Liver (tissue), 9 donors: ENCODE data around the gene GNG2. TPM values are rescaled to one million over a fixed set of nuclear protein-coding genes. Genes with fewer than 3 reads are reported as not detected.

Source experiments
- DNase-seq: peaks from one replicate; pipeline ENCODE4 v3.0.0-alpha.2; 2017; ENCODE audit warnings: low spot score
- H3K27ac ChIP-seq, 2 donors: one replicate each; pipeline ENCODE4 v1.7.0; 2013; ENCODE audit warnings: inconsistent platforms in 2 of 2, low read length in 2 of 2, control low read depth in 1 of 2, low read depth in 1 of 2, mild to moderate bottlenecking in 1 of 2
- H3K27me3 ChIP-seq, 4 donors: one replicate each; pipeline versions ENCODE4 v1.6.1 to v1.7.0; 2013; ENCODE audit warnings: low read length in 3 of 4, inconsistent platforms in 1 of 4, mild to moderate bottlenecking in 1 of 4, moderate library complexity in 1 of 4; ENCODE audit not compliant: control insufficient read depth in 4 of 4, insufficient read depth in 4 of 4
- H3K36me3 ChIP-seq, 4 donors: one replicate each; pipeline versions ENCODE4 v1.6.1 to v1.7.0; 2013; ENCODE audit warnings: low read length in 3 of 4, mild to moderate bottlenecking in 3 of 4, low read depth in 1 of 4, moderate library complexity in 1 of 4; ENCODE audit not compliant: control insufficient read depth in 4 of 4, insufficient read depth in 3 of 4
- H3K4me1 ChIP-seq, 4 donors: one replicate each; pipeline versions ENCODE4 v1.6.1 to v1.7.0; 2013; ENCODE audit warnings: low read length in 3 of 4, mild to moderate bottlenecking in 3 of 4, moderate library complexity in 1 of 4; ENCODE audit not compliant: control insufficient read depth in 4 of 4, insufficient read depth in 4 of 4
- H3K4me3 ChIP-seq, 3 donors: one replicate each; pipeline versions ENCODE4 v1.6.1 to v1.7.0; 2013; ENCODE audit warnings: low read length in 3 of 3, control low read depth in 1 of 3, low read depth in 1 of 3, mild to moderate bottlenecking in 1 of 3
- H3K9ac ChIP-seq, 2 donors: one replicate each; pipeline ENCODE4 v1.7.0; 2013; ENCODE audit warnings: low read length in 2 of 2, mild to moderate bottlenecking in 2 of 2, moderate library complexity in 2 of 2, control low read depth in 1 of 2, low read depth in 1 of 2
- H3K9me3 ChIP-seq, 4 donors: one replicate each; pipeline versions ENCODE4 v1.6.1 to v1.7.0; 2013; ENCODE audit warnings: low read length in 3 of 4; ENCODE audit not compliant: control insufficient read depth in 4 of 4
- EGR1 ChIP-seq, 2 donors: IDR thresholded peaks; 2 replicates each; pipeline ENCODE4 v1.6.1; 2016 to 2018; ENCODE audit warnings: antibody characterized with exemption in 2 of 2, low read depth in 2 of 2
- FOXA1 ChIP-seq: IDR thresholded peaks from 2 replicates; pipeline ENCODE4 v1.6.1; 2016; ENCODE audit warnings: antibody characterized with exemption
- FOXA2 ChIP-seq: IDR thresholded peaks from 2 replicates; pipeline ENCODE4 v1.6.1; 2016; ENCODE audit warnings: antibody characterized with exemption
- GABPA ChIP-seq, 2 donors: IDR thresholded peaks in 1 of 2; conservative IDR thresholded peaks in 1 of 2; 2 replicates each; pipeline ENCODE4 v1.6.1; 2016; ENCODE audit warnings: antibody characterized with exemption in 2 of 2, mild to moderate bottlenecking in 1 of 2, moderate library complexity in 1 of 2
- HNF4A ChIP-seq, 2 donors: conservative IDR thresholded peaks; 2 replicates each; pipeline ENCODE4 v1.6.1; 2016; ENCODE audit warnings: antibody characterized with exemption in 2 of 2, mild to moderate bottlenecking in 2 of 2
- HNF4G ChIP-seq: IDR thresholded peaks from 2 replicates; pipeline ENCODE4 v1.6.1; 2016; ENCODE audit warnings: antibody characterized with exemption
- JUND ChIP-seq, 2 donors: IDR thresholded peaks; 2 replicates each; pipeline ENCODE4 v1.6.1; 2016; ENCODE audit warnings: antibody characterized with exemption in 2 of 2
- NR2F2 ChIP-seq: IDR thresholded peaks from 2 replicates; pipeline ENCODE4 v1.6.1; 2016; ENCODE audit warnings: antibody characterized with exemption
- RAD21 ChIP-seq, 2 donors: IDR thresholded peaks; 2 replicates each; pipeline ENCODE4 v1.6.1; 2016; ENCODE audit warnings: antibody characterized with exemption in 2 of 2, mild to moderate bottlenecking in 2 of 2
- RXRA ChIP-seq, 2 donors: IDR thresholded peaks; 2 replicates each; pipeline ENCODE4 v1.6.1; 2017 to 2018; ENCODE audit warnings: antibody characterized with exemption in 2 of 2, mild to moderate bottlenecking in 1 of 2
- SP1 ChIP-seq: IDR thresholded peaks from 2 replicates; pipeline ENCODE4 v1.6.1; 2018; ENCODE audit warnings: antibody characterized with exemption, mild to moderate bottlenecking
- TAF1 ChIP-seq: conservative IDR thresholded peaks from 2 replicates; pipeline ENCODE4 v1.6.1; 2016; ENCODE audit warnings: antibody characterized with exemption, mild to moderate bottlenecking
- YY1 ChIP-seq: IDR thresholded peaks from 2 replicates; pipeline ENCODE4 v1.6.1; 2016; ENCODE audit warnings: antibody characterized with exemption, mild to moderate bottlenecking
- WGBS: extraction: QIAGEN DNeasy Blood & Tissue Kit; methylation state at CpG from one replicate; pipeline ENCODE4 v1.1.7; 2013; 5-methylcytosine and 5-hydroxymethylcytosine counted together
- polyA plus RNA-seq, 2 donors: library from polyadenylated mRNA; stranded (reverse) in 1 of 2; unstranded in 1 of 2; fragments of 200-250 nt in 1 of 2; fragments of >200 nt in 1 of 2; fragmentation: Nextera tagmentation in 1 of 2; extraction: Ambion mirVana in 1 of 2; gene quantifications; one replicate each; pipeline versions ENCODE4 v1.2.1 to v1.2.3, GENCODE V29; 2013 to 2015
- total RNA-seq, 2 donors: library from RNA; depleted of rRNA; stranded (reverse); fragments of >200 nt; gene quantifications; one replicate each; pipeline ENCODE4 v1.2.3, GENCODE V29; 2014
- TF ChIP-seq, protein P1 (sequence below): IDR thresholded peaks from 2 replicates; pipeline ENCODE4 v1.6.1; 2016; ENCODE audit warnings: antibody characterized with exemption
- TF ChIP-seq, protein P2 (sequence below): IDR thresholded peaks from 2 replicates; pipeline ENCODE4 v1.6.1; 2016; ENCODE audit warnings: antibody characterized with exemption
- TF ChIP-seq, protein P3 (sequence below): IDR thresholded peaks from 2 replicates; pipeline ENCODE4 v1.6.1; 2016; ENCODE audit warnings: antibody characterized with exemption
- TF ChIP-seq, protein P4 (sequence below): IDR thresholded peaks from 2 replicates; pipeline ENCODE4 v1.6.1; 2016; ENCODE audit warnings: antibody characterized with exemption, mild to moderate bottlenecking
- TF ChIP-seq, protein P5 (sequence below): fragments of 150-350 bp; IDR thresholded peaks from 2 replicates; pipeline ENCODE4 v1.5.1; 2017; ENCODE audit warnings: improper control_type of control experiment, low read depth, low read length; ENCODE audit not compliant: missing input control
- donor health status: healthy.
- donor health status: healthy.
- donor health status: healthy.
- donor health status: healthy.
- donor health status: healthy.

GNG2 gene
- total and polyA plus RNA-seq, 4 donors: 3.5 to 11.2 (median 4.4) TPM

DNA sequence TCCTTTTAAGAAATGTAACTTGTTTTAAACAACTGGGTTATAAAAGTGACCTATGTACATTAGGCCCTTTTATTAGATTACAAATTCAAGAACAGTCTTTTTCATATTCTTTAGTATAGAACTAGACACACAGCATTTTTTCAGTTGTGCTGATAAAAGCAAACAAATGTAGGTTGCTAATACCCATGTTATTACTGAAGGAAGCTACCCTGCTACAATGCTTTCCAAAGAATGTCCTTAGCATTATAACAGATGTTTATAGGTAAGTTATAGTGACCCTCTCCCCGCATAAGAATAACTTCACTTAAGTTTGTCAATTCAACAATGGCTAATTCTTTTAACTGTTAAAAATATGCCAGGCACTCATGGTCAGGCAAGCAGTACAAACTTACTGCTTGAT, 146.8 kb downstream of the GNG2 start:
- WGBS: 63% methylated on average over 1 of the region's 1 CpG
- H3K9ac ChIP-seq: no peak overlapping the region
- no peak for DNase-seq
- no peaks in the 10 kb centered on the region for H3K27me3 ChIP-seq
- H3K9me3 ChIP-seq: no peaks in the 10 kb centered on the region
- TF ChIP-seq EGR1 (IDR thresholded peaks at IDR 0.05; ENCODE audit: low read depth in 2 of 2): no peak
- no peak for TF ChIP-seq RXRA (IDR thresholded peaks at IDR 0.05)
- TF ChIP-seq FOXA2: no peak
- no peak for TF ChIP-seq YY1
- TF ChIP-seq HNF4G: no peak
- TF ChIP-seq, protein P1, sequence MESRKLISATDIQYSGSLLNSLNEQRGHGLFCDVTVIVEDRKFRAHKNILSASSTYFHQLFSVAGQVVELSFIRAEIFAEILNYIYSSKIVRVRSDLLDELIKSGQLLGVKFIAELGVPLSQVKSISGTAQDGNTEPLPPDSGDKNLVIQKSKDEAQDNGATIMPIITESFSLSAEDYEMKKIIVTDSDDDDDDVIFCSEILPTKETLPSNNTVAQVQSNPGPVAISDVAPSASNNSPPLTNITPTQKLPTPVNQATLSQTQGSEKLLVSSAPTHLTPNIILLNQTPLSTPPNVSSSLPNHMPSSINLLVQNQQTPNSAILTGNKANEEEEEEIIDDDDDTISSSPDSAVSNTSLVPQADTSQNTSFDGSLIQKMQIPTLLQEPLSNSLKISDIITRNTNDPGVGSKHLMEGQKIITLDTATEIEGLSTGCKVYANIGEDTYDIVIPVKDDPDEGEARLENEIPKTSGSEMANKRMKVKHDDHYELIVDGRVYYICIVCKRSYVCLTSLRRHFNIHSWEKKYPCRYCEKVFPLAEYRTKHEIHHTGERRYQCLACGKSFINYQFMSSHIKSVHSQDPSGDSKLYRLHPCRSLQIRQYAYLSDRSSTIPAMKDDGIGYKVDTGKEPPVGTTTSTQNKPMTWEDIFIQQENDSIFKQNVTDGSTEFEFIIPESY: no peak
- TF ChIP-seq RAD21 (IDR thresholded peaks at IDR 0.05): no peak
- no peak for TF ChIP-seq SP1
- no peak for TF ChIP-seq TAF1
- TF ChIP-seq, protein P2, sequence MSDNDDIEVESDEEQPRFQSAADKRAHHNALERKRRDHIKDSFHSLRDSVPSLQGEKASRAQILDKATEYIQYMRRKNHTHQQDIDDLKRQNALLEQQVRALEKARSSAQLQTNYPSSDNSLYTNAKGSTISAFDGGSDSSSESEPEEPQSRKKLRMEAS: no peak
- no peak for TF ChIP-seq NR2F2
- TF ChIP-seq, protein P3, sequence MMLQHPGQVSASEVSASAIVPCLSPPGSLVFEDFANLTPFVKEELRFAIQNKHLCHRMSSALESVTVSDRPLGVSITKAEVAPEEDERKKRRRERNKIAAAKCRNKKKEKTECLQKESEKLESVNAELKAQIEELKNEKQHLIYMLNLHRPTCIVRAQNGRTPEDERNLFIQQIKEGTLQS: no peak
- TF ChIP-seq HNF4A (conservative IDR thresholded peaks at IDR 0.05): no peak
- peaks cover 7 to 56% (median 52%) of the 10 kb centered on the region in 4 donors for H3K36me3 ChIP-seq
- peaks cover 2 to 23% (median 6%) of the 10 kb centered on the region in 4 donors for H3K4me1 ChIP-seq
- no peak overlapping the region for H3K27ac ChIP-seq
- H3K4me3 ChIP-seq: no peak overlapping the region

DNA sequence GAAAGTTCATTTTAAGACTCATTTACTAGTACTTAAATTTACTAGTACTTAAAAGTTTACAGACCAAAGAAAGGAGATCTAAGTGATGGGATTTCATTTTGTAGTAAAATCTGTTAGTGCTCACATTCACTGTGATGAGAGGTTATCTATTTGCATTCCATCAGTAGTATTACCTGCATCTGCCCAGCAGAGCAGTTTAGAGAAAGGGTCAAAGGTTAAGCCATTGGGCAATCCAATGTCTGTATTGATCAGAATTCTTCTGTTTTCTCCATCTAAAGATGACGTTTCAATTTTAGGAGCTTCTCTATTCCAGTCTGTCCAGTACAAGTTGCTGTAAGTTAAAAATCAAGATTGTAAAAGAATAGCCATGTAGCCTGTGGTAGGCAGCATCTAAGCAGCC, 147.2 kb downstream of the GNG2 start:
- TF ChIP-seq RAD21 (IDR thresholded peaks at IDR 0.05): peak in 1 of 2 donors; percentile 9
- peak; percentile 90 for TF ChIP-seq NR2F2
- TF ChIP-seq GABPA (IDR thresholded peaks at IDR 0.05 in 1 of 2, conservative IDR thresholded peaks at IDR 0.05 in 1 of 2): no peak
- TF ChIP-seq HNF4A (conservative IDR thresholded peaks at IDR 0.05): peak; percentile 56 to 61
- TF ChIP-seq, protein P2: no peak
- peak; percentile 46 to 54 for TF ChIP-seq RXRA (IDR thresholded peaks at IDR 0.05)
- TF ChIP-seq, protein P3: no peak
- TF ChIP-seq, protein P1: no peak
- TF ChIP-seq, protein P4, sequence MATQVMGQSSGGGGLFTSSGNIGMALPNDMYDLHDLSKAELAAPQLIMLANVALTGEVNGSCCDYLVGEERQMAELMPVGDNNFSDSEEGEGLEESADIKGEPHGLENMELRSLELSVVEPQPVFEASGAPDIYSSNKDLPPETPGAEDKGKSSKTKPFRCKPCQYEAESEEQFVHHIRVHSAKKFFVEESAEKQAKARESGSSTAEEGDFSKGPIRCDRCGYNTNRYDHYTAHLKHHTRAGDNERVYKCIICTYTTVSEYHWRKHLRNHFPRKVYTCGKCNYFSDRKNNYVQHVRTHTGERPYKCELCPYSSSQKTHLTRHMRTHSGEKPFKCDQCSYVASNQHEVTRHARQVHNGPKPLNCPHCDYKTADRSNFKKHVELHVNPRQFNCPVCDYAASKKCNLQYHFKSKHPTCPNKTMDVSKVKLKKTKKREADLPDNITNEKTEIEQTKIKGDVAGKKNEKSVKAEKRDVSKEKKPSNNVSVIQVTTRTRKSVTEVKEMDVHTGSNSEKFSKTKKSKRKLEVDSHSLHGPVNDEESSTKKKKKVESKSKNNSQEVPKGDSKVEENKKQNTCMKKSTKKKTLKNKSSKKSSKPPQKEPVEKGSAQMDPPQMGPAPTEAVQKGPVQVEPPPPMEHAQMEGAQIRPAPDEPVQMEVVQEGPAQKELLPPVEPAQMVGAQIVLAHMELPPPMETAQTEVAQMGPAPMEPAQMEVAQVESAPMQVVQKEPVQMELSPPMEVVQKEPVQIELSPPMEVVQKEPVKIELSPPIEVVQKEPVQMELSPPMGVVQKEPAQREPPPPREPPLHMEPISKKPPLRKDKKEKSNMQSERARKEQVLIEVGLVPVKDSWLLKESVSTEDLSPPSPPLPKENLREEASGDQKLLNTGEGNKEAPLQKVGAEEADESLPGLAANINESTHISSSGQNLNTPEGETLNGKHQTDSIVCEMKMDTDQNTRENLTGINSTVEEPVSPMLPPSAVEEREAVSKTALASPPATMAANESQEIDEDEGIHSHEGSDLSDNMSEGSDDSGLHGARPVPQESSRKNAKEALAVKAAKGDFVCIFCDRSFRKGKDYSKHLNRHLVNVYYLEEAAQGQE: no peak
- TF ChIP-seq SP1: no peak
- no peak for TF ChIP-seq FOXA2
- TF ChIP-seq EGR1 (IDR thresholded peaks at IDR 0.05; ENCODE audit: low read depth in 2 of 2): no peak
- TF ChIP-seq, protein P5, sequence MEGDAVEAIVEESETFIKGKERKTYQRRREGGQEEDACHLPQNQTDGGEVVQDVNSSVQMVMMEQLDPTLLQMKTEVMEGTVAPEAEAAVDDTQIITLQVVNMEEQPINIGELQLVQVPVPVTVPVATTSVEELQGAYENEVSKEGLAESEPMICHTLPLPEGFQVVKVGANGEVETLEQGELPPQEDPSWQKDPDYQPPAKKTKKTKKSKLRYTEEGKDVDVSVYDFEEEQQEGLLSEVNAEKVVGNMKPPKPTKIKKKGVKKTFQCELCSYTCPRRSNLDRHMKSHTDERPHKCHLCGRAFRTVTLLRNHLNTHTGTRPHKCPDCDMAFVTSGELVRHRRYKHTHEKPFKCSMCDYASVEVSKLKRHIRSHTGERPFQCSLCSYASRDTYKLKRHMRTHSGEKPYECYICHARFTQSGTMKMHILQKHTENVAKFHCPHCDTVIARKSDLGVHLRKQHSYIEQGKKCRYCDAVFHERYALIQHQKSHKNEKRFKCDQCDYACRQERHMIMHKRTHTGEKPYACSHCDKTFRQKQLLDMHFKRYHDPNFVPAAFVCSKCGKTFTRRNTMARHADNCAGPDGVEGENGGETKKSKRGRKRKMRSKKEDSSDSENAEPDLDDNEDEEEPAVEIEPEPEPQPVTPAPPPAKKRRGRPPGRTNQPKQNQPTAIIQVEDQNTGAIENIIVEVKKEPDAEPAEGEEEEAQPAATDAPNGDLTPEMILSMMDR: no peak
- TF ChIP-seq FOXA1: no peak
- peak in 1 of 2 donors; percentile 9 for TF ChIP-seq JUND (IDR thresholded peaks at IDR 0.05)
- peaks cover 2 to 23% (median 5%) of the 10 kb centered on the region in 4 donors for H3K4me1 ChIP-seq
- 33% methylated on average over 1 of the region's 1 CpG for WGBS
- peaks cover 7 to 54% (median 51%) of the 10 kb centered on the region in 4 donors for H3K36me3 ChIP-seq
- H3K27me3 ChIP-seq: no peaks in the 10 kb centered on the region
- H3K9ac ChIP-seq: no peak overlapping the region
- no peaks in the 10 kb centered on the region for H3K9me3 ChIP-seq
- no peak for DNase-seq
- H3K27ac ChIP-seq: no peak overlapping the region
- no peak overlapping the region for H3K4me3 ChIP-seq
